Activated naive CD8-positive, alpha-beta T cell (primary cell): ENCODE results near the gene RBM4B.
"Not testable (repeated sequence)": the region's sequence is repeated elsewhere in the genome, so short reads cannot be mapped to it uniquely, and the experiment has no call there.

Source experiments
- H3K27ac Mint-ChIP-seq: one replicate; pipeline ENCODE4 v1.8.0; 2021; ENCODE audit warnings: mixed read lengths
- H3K27me3 Mint-ChIP-seq: one replicate; pipeline ENCODE4 v1.8.0; 2021; ENCODE audit warnings: mixed read lengths
- H3K36me3 Mint-ChIP-seq: one replicate; pipeline ENCODE4 v1.8.0; 2021; ENCODE audit warnings: mixed read lengths
- H3K4me1 Mint-ChIP-seq: one replicate; pipeline ENCODE4 v1.8.0; 2021; ENCODE audit warnings: low read depth, mixed read lengths
- H3K4me3 Mint-ChIP-seq: one replicate; pipeline ENCODE4 v1.8.0; 2021; ENCODE audit warnings: mild to moderate bottlenecking, mixed read lengths
- H3K9me3 Mint-ChIP-seq: one replicate; pipeline ENCODE4 v1.8.0; 2021; ENCODE audit warnings: low read depth, mixed read lengths

Gene RBM4B

DNA sequence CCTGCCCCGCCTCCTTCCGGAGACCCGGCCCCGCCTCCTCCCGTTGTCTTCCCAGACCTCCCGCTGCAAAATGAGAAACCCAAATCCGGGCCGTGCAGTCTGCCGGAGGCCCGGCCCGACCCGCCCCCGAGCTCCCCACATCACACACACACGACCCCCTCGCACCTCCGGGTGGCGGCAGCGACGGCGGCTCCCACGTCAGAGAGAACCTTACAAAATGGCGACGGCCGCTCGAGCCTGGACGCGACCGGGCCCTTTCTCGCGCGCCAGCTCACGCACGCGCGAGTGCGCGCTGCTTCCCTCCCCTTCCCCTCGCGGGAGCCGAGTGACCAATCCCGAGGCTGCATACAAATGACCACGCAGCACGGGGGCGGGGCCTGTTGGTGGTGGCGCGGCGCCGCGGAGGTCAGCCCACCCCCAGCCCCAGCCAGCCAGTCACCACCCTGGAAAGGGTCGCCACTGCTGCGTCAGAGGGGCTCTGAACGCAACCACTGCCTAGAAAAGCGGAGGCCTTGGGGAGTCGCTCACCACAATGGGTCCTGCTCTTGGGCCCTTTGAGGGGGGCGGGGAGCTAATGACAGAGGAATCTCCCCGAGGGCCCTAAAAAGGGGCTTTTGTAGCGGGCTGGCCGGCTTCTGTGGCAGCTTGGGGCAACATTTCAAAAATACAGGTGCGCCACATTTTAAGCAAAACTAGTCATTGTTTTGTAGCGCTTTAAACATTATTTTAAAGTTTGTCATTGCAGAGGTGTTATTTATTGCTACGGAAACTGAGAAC, at the start of gene RBM4B:
RBM4B (minus strand) TSS at position 289 of the 777 bp plus-strand sequence. CDS start 808 bp downstream, outside the sequence.
- H3K27me3 Mint-ChIP-seq: no peaks in the 10 kb centered on the region
- H3K9me3 Mint-ChIP-seq: no peaks in the 10 kb centered on the region
- H3K27ac Mint-ChIP-seq: peak within 1 kb of the TSS; percentile 98
- peaks cover 36% of the 10 kb centered on the region for H3K4me1 Mint-ChIP-seq
- no peaks in the 10 kb centered on the region for H3K36me3 Mint-ChIP-seq
- peak within 1 kb of the TSS; percentile 96 for H3K4me3 Mint-ChIP-seq

DNA sequence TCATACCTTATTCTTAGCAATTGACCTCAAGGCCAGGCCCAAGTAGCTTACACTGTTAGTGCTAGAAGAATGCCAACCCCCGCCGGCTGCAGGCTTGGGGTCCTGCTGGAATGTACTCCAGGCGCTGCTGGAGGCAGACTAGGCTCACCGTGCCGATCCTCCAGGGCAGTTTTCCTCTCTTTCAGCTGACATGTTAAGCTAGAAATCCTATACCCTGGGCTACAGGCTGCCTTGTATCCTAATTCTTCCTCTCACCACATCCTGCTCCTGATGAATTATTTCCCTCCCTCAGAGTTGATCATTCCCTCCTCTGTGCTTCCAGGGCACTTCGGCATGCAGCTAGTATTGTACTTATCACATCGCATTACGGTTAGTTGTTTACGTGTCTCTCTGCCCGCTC, 48.0 kb upstream of the RBM4B start:
- Mint-ChIP-seq H3K27me3 (peaks cover 33% of the 10 kb centered on the region), H3K27ac (no peak overlapping the region), H3K4me3 (no peak overlapping the region), H3K36me3 (no peaks in the 10 kb centered on the region), H3K9me3 (no peaks in the 10 kb centered on the region), H3K4me1 (peaks cover 19% of the 10 kb centered on the region)

DNA sequence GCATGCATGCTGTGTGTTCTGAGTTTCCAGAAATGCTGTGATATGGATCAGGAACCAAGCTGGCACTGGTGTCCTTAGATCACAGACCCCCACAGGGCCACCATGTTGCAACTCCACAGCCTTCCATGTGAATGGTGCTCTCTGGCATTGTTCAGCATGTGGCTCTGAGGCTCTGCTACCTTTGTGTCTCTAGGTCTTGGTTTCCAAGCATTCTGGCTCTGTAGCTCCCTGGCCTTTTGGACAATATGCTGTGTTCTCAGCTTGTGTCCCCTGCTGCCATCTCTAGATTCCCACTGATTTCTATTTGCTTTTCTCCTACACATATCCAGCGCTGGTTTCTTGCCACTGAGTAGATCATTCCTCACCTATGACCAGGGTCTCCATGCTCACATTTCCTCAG, 47.4 kb upstream of the RBM4B start:
- peaks cover 33% of the 10 kb centered on the region for H3K27me3 Mint-ChIP-seq
- H3K36me3 Mint-ChIP-seq: no peaks in the 10 kb centered on the region
- peaks cover 19% of the 10 kb centered on the region for H3K4me1 Mint-ChIP-seq
- no peak overlapping the region for H3K4me3 Mint-ChIP-seq
- no peaks in the 10 kb centered on the region for H3K9me3 Mint-ChIP-seq
- no peak overlapping the region for H3K27ac Mint-ChIP-seq

GRCh38 chr11:66724167-66724566, 46.5 kb upstream of the RBM4B start:
- H3K36me3 Mint-ChIP-seq, H3K27ac Mint-ChIP-seq, H3K4me3 Mint-ChIP-seq, H3K9me3 Mint-ChIP-seq: not testable (repeated sequence)
- peaks cover 19% of the 10 kb centered on the region for H3K4me1 Mint-ChIP-seq
- peaks cover 36% of the 10 kb centered on the region for H3K27me3 Mint-ChIP-seq

GRCh38 chr11:66723693-66724092, 46.0 kb upstream of the RBM4B start:
- H3K4me1 Mint-ChIP-seq: peaks cover 14% of the 10 kb centered on the region
- H3K27ac Mint-ChIP-seq: no peak overlapping the region
- H3K4me3 Mint-ChIP-seq: no peak overlapping the region
- peaks cover 31% of the 10 kb centered on the region for H3K27me3 Mint-ChIP-seq
- H3K9me3 Mint-ChIP-seq: no peaks in the 10 kb centered on the region
- no peaks in the 10 kb centered on the region for H3K36me3 Mint-ChIP-seq

- no peaks in the 10 kb centered on the region for H3K36me3 Mint-ChIP-seq
- H3K27me3 Mint-ChIP-seq: peaks cover 29% of the 10 kb centered on the region
- H3K4me1 Mint-ChIP-seq: peaks cover 12% of the 10 kb centered on the region
- H3K9me3 Mint-ChIP-seq: no peaks in the 10 kb centered on the region
- no peak overlapping the region for H3K27ac Mint-ChIP-seq
- no peak overlapping the region for H3K4me3 Mint-ChIP-seq
Measured at GRCh38 chr11:66722745-66723651, 45.3 kb upstream of the RBM4B start.

- H3K4me1 Mint-ChIP-seq: peaks cover 9% of the 10 kb centered on the region
- H3K36me3 Mint-ChIP-seq: no peaks in the 10 kb centered on the region
- no peaks in the 10 kb centered on the region for H3K9me3 Mint-ChIP-seq
Measured at GRCh38 chr11:66721939-66722338, 44.3 kb upstream of the RBM4B start.

DNA sequence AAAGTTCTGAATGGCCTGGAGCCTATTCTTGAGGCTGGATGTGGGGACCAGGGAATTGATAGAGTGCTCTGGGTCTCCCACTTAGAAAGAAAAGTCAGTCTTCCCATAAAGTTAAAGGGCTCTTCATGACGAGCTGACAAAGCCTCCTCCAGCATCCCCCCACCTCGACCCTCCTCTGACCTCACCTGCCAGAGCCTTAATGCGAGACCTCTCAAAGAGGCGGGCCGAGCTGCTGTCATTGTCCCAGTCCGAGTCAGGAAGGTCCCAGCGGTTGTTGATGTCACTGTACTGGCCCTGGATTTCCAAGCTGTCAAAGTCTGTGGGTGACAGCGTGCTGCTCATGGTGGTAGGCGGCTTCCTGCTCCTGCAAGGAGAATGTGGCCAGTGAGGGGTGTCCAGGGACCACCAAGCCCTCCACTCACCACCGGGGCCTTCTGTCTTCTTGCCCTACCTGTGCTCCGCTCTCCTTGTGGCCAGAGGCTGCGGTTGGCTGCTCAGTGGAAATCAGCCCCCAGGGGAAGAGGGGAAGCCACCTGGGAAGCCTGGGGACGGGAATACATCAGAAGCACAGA, 43.3 kb upstream of the RBM4B start:
- no peak overlapping the region for H3K27ac Mint-ChIP-seq
- H3K36me3 Mint-ChIP-seq: no peaks in the 10 kb centered on the region
- H3K27me3 Mint-ChIP-seq: peaks cover 20% of the 10 kb centered on the region

More at GRCh38 chr11:66721939-66722338, 44.3 kb upstream of the RBM4B start:
- no peak overlapping the region for H3K4me3 Mint-ChIP-seq
- peaks cover 26% of the 10 kb centered on the region for H3K27me3 Mint-ChIP-seq
- H3K27ac Mint-ChIP-seq: no peak overlapping the region

DNA sequence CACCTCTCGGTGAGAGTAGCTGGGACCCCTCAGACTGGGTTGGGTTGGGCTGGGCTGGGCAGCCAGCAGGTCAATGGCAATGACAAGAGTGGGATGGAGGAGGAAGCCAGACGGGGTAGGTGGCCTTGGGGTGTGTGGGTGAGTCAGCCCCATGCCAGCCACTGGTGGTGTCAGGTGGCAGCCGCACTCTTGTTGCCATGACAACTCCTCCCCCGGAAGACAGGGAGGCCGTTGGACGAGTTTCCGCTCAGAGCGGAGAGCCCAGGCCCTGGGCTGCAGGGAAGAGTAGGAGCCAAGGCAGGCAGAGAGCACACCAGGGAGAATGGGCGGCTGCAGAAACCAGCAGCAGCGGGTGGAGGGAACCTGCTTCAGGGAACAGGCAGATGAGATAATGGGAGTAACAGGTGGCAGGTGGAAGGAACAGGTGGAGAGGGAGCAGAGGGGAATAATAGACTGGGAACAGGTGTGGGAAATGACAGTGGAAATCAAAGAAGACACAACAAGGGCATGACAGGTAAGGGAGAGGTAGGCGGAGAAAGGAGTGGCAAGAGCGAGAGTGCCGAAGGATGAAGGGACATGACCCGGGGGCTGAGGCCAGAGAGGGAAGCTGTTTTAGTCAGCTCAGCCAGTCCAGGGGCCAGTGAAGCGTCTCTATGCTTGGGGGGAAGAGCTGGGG, 42.7 kb upstream of the RBM4B start:
- no peaks in the 10 kb centered on the region for H3K36me3 Mint-ChIP-seq
- no peak overlapping the region for H3K27ac Mint-ChIP-seq
- H3K4me1 Mint-ChIP-seq: no peaks in the 10 kb centered on the region
- no peak overlapping the region for H3K4me3 Mint-ChIP-seq
- H3K27me3 Mint-ChIP-seq: peaks cover 18% of the 10 kb centered on the region
- no peaks in the 10 kb centered on the region for H3K9me3 Mint-ChIP-seq

More for the DNA sequence above, 43.3 kb upstream of the RBM4B start:
- no peaks in the 10 kb centered on the region for H3K9me3 Mint-ChIP-seq
- no peak overlapping the region for H3K4me3 Mint-ChIP-seq
- H3K4me1 Mint-ChIP-seq: peaks cover 3% of the 10 kb centered on the region

GRCh38 chr11:66719111-66719872, 41.6 kb upstream of the RBM4B start:
- Mint-ChIP-seq H3K4me1 (no peaks in the 10 kb centered on the region), H3K9me3 (no peaks in the 10 kb centered on the region), H3K27ac (no peak overlapping the region), H3K4me3 (no peak overlapping the region), H3K36me3 (no peaks in the 10 kb centered on the region), H3K27me3 (peaks cover 19% of the 10 kb centered on the region)

- no peak overlapping the region for H3K27ac Mint-ChIP-seq
- H3K4me3 Mint-ChIP-seq: no peak overlapping the region
- no peaks in the 10 kb centered on the region for H3K9me3 Mint-ChIP-seq
- H3K27me3 Mint-ChIP-seq: peaks cover 24% of the 10 kb centered on the region
- H3K36me3 Mint-ChIP-seq: no peaks in the 10 kb centered on the region
- H3K4me1 Mint-ChIP-seq: no peaks in the 10 kb centered on the region
Measured at GRCh38 chr11:66718320-66718971, 40.8 kb upstream of the RBM4B start.

DNA sequence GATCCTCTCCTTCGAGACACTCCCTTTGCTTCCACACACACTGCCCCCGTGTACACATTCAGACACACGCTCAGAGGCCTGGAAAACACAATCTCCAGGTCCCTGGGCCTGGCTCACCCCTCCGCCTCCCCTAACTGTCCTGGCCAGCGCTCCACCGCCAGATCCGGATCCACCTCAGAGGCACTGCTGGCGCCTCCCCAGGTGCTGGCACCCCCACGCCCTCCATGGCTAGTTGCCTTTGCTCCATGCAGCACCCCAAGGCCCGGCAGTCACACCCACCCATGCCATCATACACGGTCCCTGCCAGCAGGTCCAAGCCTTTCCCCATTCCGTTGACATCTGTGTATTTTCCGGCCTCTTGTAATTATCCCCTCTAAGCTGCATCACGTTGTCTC, 40.2 kb upstream of the RBM4B start:
- Mint-ChIP-seq H3K36me3 (no peaks in the 10 kb centered on the region), H3K9me3 (no peaks in the 10 kb centered on the region), H3K4me1 (no peaks in the 10 kb centered on the region), H3K4me3 (no peak overlapping the region), H3K27me3 (peaks cover 23% of the 10 kb centered on the region), H3K27ac (no peak overlapping the region)

DNA sequence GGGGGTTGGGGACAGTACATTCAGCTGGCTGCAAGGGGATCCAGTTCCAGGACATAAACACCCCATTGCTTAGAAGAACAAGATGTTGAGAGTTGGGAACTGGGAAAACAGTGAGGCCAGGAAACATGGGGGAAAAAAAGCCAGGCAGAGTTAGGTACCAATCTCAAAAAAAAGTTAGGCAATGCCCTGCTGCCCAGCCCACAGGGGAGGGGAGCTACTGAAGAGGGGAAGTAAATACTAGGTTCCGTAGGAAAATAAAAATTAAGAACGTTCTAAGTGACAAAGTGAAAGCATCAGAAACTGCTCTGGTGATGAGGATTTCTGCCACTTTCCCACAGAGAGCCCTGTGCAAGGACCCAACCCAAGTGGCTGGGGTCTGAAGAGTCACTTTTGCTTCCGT, 39.3 kb upstream of the RBM4B start:
- H3K27ac Mint-ChIP-seq: no peak overlapping the region
- H3K9me3 Mint-ChIP-seq: no peaks in the 10 kb centered on the region
- H3K4me3 Mint-ChIP-seq: no peak overlapping the region
- H3K27me3 Mint-ChIP-seq: peaks cover 21% of the 10 kb centered on the region
- H3K36me3 Mint-ChIP-seq: no peaks in the 10 kb centered on the region
- H3K4me1 Mint-ChIP-seq: no peaks in the 10 kb centered on the region
